HG03066 (cell line): ENCODE results near the gene SP6.
A peak's percentile ranks its signal among the peaks of the same experiment; 100 is the strongest.

ENCODE experiments used
- ATAC-seq: cut with Tn5 transposase; IDR thresholded peaks from one replicate; pipeline ENCODE4 v1.9.1; 2021; ENCODE audit warnings: low read depth; ENCODE audit not compliant: unreplicated experiment

SP6 gene

DNA sequence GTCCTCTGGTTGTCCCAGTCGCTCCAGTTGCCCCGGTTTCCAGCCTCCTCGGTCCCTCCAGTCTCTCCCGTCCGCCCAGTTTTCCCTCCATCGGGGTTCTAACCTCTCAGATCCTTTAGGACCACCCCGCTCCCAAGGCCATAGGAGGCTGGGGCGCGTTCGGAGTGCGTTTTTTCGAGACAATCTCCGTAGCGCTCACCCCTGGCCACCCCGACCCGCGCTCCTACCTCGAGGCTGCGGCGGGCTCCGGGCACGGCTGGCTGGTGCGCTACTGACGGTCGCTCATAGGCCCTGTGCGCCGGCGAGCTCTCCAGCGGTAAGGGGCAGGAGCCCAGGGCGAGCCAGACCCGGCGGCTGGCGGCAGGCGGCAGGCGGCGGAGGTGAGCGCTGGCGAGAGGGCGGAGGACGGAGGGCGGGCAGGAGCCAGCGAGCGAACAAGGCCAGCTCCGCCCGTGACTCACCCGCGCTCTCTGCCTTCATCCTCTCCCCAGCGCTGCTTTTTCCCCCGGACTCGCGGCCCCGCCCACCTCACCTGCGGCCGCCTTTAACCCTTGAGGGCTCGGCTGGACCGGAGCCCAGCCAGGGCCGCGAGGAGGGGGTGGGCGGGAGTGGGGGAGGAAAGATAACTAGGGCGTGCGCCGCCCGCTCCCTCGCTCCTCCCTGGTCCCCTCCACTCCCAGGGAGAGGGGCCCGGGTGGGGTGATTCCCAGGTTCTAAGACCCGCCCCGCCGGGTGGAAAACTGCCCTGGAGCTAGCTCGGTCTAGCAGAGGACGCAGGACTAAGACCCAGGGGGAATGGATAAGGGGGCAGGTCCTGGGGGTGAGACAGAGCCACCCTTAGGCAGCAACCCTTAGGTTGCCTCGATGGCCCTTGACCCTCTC is at the start of gene SP6:
Gene SP6, minus strand, starts transcription at position 472 of the 882 bp plus-strand sequence. CDS start 2,734 bp downstream, outside the sequence.
- ATAC-seq = no peak

GRCh38 chr17:47899643-47900042 is 48.7 kb upstream of the SP6 start:
- no peak for ATAC-seq

- ATAC-seq = no peak
Observed at GRCh38 chr17:47898241-47898640, 47.3 kb upstream of the SP6 start.

DNA sequence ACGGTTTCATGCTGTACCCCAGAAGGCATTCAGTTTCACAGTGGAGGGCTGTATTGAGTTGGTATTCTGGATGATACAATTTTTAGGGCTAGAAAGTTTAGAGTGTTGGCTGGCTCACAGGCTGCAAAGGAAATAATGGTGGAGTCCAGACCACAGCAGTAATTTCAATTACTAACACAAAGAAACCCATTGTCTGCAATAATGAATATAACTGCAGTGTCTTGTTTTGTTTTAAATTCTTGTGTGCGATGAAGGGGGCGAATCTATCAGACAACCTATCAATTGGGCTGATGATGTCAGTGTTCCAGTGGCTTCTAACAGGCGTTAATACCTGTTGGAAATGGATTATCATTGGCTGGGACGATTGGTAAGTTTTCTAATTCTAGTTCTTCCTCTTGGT is 46.6 kb upstream of the SP6 start:
- no peak for ATAC-seq

- ATAC-seq = no peak
Observed at GRCh38 chr17:47896672-47897490, 45.9 kb upstream of the SP6 start.

DNA sequence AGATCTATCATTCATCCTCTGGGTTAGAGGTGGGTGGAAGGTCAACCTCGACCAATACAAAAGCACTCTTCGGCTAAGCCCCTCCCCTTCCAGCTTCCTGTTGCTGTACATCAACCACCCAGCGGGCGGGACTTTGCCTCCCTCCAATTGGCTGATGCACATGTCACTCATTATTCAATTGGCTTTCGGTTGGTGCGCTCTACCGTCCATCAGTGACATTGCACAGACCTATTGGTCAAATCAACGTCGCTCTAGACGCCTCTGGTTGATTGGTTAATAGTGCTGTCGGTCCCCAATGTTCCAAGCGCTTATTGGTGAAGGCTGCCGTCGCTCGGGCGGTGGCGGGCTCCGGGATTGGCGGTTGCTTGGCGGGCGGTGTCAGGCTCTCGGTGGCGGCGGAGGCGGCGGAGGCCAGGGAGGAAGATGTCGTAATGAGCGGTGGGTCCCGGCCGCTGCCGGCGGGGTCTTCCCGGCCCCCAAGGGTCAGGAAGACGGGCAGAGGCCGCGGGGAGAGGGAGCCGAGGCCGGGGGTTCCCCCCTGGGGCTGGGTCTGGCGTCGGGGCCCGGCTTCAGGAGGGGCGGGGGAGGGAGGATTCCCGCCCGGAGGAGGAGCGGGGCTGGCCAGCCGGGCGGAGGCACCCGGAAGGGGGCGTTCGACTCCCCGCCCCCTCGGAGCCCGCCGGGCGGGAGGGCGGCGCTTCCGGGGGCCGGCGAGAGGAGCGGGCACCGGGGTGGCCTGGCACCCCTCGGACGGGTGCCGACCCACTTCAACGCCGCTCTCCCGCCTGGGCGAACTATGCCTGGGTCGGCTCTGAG is 45.1 kb upstream of the SP6 start, which contains the start of gene SP2:
Gene SP2, plus strand, starts transcription at position 381 of the 816 bp plus-strand sequence. Its CDS starts 51 bp downstream, at position 432.
- peak; percentile 92 for ATAC-seq

DNA sequence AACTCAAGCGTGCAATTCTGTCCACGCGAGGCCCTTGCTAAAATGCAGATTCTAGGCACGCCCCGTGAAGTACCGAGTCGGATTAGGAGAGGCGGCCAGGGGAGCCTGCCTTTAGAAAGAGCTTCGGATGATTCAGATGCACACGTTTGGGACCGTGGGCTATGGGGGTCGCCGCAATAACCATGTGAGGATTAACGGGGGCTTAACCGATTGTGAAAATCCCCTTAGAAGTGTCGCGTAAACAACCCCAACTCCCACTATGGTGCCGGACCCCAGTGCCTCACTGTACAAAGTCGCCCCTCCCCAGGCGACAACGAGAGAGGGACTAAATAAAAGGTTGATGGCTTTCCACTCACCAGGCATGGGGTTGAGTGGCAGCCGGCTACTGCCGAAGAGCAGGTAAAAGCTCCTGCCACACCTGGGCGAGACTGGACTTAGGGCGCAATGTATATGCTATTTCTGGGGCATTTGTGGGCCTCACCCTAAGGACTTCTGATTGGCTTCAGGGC is 44.4 kb upstream of the SP6 start:
- ATAC-seq = no peak

- ATAC-seq = no peak
Observed at GRCh38 chr17:47894498-47895346, 43.8 kb upstream of the SP6 start.

DNA sequence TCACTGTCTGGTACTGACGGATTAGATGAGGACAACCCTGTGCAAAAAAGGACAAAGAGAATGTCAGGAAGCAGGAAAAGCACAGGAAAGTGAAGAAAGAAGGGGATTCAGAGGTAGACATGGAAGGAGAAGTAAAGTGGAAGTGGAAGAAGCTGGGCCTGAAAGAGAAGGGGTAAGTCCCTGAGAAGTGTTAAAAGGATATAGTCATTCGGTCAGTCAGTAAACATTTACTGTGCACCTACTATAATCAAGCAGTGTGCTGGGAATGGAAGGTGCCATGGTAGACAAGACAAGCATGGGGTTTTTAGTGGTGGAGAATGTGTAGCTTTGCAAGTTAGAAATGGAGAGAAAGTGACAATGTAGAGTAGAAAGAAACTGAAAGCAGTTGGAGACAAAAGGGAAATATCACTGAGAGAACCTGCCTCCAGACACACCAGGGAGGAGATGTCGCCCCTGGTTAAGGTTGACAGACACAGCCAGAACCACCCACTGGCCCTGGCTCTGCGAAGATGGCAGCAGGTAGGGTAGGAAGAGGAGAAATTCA is 40.7 kb upstream of the SP6 start:
- ATAC-seq = no peak

DNA sequence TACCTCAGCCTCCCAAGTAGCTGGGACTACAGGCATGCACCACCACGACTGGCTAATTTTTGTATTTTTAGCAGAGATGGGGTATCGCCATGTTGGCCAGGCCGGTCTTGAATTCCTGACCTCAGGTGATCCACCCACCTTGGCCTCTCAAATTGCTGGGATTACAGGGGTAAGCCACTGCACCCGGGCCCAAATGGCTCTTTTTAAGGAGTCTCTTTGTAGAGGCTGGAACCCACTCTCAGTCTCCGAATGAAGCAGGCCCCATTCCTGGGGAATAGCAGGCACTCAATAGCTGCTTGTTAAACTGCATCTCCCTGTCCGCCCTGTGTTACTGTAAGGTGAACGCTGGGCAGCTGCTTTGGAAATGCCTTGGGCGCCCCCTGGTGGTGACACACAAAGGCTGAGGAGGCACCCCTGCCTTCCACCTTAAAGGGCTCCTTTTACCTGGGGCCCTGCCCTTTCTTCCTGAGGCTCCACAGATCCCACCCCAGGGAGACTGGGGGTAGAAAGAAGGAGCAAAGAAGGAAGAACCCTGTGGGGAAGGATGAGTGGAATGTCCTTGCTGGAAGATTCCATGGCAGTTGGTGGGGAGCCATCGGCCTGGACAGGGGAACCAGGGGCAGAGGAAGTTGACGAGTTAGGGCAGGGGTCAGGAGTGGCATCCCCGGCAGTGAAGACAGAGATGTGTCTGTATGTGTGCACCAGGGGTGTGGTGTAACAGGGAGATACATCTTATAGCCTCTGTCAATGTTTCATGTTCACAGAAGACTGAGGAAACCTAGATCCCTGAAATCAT is 39.0 kb upstream of the SP6 start:
- no peak for ATAC-seq

DNA sequence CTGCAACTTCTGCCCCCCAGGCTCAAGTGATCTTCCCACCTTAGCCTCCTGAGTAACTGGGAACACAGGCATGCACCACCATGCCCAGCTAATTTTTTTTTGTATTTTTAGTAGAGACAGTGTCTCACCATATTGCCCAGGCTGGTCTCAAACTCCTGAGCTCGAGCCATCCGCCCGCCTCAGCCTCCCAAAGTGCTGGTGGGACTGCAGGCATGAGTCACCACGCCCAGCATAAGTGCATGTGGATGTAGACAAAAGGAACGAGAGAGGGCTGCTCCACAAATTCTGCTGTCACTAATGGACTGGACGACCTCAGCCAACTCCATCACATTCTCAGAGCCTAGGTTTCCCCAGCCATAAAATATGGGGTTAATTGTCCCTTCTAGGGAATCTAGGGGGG is 37.3 kb upstream of the SP6 start:
- no peak for ATAC-seq

- no peak for ATAC-seq
Observed at GRCh38 chr17:47884905-47885730, 34.2 kb upstream of the SP6 start.

DNA sequence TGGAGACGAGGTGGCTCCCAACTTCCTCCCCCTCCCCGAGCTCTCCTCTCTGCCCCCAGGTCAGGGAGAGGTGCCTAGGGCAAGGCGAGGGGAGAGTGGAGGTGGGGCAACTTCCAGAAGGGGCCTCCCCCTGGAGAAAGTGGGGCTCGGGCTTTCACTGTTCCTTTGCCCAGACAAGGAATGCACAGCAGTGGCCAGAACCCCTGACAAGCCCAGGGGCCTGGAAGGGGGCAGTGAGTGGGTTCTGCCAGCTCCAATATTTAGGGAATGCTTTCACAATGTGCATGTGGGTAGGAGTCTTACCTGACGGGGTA is 33.4 kb upstream of the SP6 start:
- no peak for ATAC-seq

GRCh38 chr17:47883589-47884426 is 32.8 kb upstream of the SP6 start:
- ATAC-seq = no peak

DNA sequence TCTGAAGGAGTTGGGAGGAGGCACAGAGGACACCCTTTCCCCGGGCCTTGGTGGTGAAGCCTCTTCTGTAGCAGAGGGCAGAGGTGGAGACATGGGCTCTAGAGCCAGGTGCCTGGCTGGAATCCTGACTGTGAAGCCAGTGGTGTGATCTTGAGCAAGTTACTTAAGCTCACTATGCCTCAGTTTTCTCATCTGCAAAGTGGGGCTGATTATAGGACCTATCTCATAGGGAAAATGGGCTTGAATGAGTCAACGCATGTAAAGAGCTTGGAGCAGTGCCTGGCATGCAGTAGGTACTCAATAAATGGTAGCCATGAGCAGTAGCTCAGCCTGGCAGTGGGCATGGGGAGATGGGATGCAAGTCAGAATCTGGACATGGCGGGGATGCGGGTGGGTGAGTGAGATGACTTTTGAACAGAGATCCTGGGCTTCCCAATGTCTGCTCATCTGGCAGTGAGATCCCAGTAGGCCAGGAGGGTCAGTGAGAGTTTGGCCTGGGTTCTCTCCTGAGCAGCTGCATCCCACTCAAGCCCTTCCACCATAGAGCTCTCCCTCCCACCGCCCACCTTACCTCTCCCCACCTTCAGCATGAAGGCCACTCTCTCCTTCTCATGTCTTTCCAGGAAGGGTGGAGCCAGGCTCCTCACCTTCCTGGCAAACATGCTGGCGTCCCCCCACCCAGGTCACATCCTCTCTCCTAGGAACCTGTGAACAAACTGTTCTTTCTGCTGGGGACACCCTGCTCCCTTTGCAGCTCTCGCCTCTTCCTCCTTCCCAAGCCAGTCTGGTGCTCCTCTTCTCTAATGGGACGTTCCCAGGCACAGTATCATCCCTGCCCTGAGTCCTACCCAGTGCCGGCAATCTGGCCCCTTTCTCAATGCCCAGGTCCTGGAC is 32.0 kb upstream of the SP6 start:
- no peak for ATAC-seq

GRCh38 chr17:47882247-47882646 is 31.3 kb upstream of the SP6 start:
- no peak for ATAC-seq
